GM18511 (cell line): Measurements from ENCODE around the gene FAM184A.

Source experiments
- ATAC-seq: cut with Tn5 transposase; IDR thresholded peaks from one replicate; pipeline ENCODE4 v1.9.1; 2021; ENCODE audit warnings: mild to moderate bottlenecking, moderate library complexity; ENCODE audit not compliant: unreplicated experiment

The FAM184A gene

DNA sequence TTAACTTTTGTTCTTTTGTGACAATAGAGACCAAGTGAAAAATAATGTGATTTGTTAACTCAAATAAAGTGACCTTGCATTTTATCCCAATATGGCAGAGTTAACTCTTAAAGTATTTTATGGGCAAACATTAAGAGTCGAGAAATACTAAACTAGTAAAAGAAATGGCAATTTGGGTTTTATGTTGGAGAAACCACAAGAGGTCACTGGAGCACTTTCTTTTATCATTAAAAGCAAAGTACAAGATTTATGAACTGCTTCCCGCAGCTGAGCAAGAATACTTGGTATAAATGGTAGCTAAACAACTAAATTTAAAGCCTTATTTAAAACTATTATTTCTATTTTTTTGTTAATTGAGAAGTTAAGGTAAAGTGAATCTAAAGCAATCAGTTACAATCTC, 110.0 kb downstream of the FAM184A start:
- no peak for ATAC-seq

DNA sequence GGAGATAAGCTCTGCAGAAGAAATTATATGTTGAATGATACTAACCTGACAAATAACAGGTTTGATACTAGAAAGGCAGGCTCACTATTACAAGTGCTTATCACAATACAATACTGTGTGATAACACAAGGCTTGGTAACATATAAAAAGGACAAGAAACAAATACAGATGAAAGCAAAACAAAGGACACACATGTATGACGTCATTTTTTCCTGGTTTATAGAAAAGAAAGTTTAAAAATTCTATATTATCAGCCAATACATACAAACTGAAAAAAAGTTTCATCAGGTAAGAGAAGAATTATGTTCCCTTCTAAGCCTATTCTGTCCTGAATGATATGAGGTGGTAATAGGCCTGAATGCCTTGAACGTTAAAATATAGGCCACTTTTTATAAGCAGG, 111.2 kb downstream of the FAM184A start:
- no peak for ATAC-seq

DNA sequence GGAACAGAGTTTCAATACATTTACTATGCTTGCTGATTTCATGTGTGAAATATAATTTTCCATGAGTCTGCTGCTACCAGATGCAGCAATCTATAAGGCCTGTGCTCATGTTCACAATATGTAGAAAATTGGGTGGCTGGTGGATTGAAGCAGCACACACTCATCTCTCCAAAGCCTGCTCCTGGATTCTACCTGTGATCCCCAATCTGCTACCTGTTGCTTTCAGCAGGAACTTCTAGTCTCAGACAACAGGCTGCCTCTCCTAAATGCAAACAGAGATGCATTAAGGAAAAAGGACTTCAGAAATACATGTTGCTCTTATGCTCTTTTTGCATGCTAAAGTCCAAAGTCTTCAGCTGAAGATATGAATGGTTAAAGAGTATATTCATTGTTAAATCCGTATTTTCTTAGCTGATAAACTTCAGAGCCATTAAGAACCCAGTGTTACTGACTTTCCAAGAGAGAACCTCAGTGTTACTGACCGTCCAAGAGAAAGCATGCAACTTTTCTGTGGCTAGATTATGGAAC, 112.6 kb downstream of the FAM184A start:
- ATAC-seq, result no peak

DNA sequence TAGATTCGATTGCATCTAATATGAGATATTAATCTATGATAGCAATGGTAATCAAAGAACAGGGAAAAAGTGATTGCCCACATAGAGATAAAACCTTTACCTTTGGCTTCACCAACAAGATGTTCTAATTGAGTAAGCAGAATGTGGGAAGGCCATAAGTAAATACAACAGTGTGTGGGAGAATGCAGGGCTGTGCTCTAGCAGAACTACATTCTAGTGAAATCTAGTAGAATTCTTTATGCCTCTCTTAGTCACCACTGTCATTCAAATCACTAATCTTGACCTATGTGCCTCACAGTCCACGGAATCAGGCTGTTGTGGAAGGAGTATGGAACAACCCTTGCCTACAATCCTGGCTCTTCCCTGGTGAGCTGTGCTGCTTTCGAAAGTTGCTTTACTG, 113.1 kb downstream of the FAM184A start:
- ATAC-seq, result no peak

DNA sequence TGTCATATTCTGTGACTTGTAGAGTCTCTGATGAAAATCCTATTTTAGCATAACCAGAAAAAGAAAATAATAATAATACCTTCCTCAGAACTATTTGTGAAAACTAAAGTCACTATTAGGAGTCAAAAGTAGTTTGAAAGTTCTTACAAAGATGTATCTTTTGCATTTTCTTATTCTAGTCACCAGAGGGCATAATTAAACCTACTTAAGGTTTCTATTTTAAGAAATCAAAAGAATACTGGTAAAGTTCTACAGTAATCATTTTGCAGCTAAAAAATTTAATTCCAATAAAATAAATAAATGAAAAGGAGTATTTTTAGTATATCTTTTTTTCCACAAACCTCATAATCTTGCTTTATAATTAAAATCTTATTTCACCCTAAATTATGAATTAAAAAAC, 115.5 kb downstream of the FAM184A start:
- no peak for ATAC-seq

DNA sequence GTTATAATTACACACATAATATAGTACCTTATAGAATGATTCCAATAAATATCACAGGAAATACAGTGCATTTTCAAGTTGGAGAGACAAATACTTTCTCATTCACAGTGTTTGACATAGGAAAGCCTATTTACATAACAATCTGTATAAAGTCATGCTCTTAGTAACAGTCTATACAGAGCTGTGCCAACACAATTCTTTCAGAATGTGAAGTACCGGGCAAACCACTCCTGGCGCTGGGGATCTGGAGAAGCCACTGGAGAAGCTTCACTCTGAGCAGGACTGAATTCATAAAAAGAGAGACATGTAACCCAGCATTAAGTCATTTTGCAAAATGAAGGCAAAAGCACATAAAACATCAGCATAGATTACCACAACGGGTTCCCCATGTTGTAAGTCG, 118.6 kb downstream of the FAM184A start:
- ATAC-seq, result no peak

DNA sequence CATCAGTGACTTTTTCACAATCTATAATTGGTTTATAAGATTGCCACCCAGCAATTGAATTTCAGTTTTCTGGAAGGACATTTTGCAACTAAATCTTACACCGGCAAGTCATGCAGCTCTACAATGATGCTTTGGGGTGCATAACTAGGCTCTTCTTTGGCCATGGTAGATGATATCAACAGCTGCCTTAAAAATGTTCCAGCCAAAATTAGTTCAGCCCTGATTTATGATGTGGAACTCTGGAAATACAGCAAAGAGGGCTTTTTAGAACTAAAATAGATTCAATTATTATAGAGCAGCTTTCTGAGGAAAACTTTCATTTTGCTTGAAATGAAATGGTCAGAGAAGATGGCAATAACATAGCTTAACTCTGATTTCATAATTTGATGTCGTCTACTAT, 125.1 kb downstream of the FAM184A start:
- ATAC-seq, result no peak

DNA sequence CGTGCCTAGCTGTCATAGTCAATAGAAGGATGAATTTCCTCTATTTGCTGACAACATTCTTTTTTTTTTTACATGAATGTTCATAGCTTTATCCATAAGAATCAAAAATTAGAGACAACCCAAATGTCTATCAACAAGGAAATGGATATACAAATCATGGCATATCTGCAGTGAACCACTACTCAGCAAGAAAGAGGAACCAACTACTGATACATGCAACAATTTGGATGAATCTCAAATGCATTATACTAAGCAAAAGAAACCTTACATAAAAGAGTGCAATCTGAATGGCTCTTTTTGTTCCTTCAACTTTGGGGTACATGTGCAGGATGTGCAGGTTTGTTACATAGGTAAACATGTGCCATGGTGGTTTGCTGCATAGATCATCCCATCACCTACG, 125.8 kb downstream of the FAM184A start:
- no peak for ATAC-seq

DNA sequence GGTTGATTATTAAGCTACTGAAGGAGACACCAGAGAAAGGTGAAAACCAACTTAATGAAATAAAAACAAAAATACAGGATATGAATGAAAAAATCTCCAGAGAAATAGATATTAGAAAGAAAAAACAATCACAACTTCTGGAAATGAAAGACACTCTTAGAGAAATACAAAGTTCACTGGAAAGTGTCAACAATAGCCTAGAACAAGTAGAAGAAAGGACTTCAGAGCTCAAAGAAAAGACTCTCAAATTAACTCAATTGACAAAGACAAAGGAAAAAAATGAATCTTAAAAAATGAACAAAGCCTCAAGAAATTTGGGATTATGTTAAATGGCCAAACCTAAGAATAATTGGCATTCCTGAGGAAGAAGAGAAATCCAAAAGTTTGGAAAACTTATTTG, 133.2 kb downstream of the FAM184A start:
- ATAC-seq, result no peak

DNA sequence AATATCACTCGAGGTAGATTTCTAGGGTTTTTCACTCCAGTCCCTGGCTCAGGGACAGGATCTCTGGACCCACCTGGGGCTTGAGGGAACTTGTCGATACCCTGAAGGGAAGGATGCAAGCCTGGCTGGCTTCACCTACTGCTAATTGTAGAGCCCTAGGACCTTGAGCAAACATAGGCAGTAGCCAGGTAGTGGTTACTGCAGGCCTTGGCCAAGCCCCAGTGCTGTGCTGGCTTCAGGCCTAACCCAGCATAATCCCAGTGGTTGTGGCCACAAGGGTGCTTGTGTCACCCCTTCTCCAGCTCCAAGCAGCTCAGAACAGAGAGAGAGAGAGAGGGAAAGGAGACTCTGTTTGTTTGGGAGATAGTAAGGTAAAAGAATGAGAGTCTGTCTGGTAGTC, 137.7 kb downstream of the FAM184A start:
- no peak for ATAC-seq

DNA sequence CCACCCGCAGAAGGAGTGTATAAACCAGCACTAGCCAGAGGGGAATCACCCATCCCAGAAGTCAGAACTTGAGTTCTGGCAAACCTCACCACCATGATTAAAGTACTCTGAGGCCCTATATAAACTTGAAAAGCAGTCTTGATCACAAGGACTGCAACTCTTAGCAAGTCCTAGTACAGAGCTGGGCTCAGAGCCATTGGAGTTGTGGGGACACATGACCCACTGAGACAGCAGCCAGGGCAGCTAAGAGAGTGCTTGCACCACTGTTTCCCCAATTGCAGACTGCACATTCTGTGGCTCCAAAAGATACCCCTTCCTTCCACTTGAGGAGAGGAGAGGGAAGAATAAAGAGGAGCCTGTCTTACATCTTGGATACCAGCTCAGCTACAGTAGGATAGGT, 138.8 kb downstream of the FAM184A start:
- no peak for ATAC-seq

DNA sequence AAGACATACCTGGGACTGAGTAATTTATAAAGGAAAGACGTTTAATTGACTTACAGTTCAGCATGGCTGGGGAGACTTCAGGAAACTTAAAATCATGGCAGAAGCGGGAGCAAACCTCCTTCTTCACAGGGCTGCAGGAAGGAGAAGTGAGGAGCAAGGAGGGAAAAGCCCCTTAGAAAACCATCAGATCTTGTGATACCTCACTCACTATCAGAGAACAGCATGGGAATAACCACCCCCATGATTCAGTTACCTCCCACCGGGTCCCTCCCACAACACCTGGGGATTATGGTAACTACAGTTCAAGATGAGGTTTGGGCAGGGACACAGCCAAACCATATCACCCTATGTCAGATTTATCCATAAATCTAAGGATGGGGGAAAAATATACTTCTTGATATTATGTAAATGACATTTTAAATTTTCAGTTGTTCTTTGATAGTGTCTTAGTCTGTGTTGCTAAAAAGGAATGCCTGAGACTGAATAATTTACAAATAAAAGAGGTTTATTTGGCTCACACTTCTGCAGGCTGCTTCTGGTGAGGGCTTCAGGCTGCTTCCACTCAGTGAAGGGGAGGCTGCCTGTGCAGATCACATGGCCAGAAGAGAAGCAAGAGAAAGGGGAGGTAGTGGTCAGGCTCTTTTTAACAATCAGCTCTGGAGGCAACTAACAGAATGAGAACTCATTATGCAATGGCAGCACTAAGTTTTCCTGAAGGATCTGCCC, 142.3 kb downstream of the FAM184A start:
- no peak for ATAC-seq

DNA sequence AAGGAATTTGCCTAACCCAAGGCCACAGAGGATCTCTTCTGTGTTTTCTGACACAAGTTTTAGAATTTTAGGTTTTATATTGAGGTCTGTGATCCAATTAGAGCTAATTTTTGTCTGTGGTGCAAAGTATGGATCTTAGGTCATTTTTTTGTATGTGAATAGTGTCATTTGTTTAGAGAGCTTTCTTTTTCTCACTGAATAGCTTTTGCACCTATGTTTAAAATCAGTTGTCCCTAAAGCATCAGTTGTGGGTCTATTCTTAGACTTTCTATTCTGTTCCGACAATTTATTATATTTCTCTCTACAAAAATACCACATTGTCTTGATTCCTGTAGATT, 143.2 kb downstream of the FAM184A start:
- ATAC-seq, result peak; percentile 10

DNA sequence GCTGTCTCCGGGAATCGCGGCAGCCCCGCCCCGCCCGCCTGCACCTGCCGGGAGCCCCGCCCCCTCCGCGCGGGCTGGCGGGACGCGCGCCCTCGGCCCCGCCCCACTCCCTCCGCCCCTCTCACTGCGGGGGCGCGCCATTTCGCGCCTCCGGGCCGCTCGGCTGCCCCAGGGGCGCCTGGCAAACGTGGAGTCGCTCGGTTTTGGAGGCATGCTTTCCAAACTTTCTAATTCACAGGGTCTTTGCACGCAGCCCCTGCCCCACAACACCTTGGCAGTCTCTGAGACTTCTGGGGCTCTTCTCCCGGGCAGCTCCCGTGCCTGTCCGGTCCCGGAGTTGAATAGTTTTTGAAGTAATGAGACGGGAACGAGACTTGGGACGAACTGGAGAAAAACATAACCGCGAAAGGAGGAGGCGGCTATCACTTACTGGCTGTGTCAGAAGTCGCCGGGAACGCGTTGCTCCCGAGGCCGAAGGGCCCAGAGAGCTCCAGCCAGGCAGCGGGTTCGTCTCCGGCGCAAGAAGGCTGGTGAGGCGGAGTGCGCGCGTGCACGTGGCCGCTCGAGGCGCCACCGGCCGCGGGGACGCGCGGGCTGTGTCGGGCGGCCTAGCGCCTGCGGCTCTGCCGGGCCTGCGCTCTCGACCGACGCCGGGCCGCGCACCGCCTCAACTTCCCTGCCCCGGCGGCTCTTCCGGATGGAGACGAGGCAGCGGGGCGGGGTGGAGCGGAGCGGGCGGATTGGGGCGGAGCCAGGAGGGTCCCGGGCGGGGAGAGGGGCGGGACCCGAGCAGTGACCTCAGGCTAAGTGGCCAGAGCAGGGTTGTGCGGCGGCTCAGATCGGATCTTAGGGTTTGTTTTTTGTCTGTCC, 143.8 kb downstream of the FAM184A start, which contains the start of gene MCM9:
Gene MCM9, minus strand, starts transcription at position 699 of the 870 bp plus-strand sequence. CDS start 3,436 bp downstream, outside the sequence.
- ATAC-seq, result peak; percentile 94

DNA sequence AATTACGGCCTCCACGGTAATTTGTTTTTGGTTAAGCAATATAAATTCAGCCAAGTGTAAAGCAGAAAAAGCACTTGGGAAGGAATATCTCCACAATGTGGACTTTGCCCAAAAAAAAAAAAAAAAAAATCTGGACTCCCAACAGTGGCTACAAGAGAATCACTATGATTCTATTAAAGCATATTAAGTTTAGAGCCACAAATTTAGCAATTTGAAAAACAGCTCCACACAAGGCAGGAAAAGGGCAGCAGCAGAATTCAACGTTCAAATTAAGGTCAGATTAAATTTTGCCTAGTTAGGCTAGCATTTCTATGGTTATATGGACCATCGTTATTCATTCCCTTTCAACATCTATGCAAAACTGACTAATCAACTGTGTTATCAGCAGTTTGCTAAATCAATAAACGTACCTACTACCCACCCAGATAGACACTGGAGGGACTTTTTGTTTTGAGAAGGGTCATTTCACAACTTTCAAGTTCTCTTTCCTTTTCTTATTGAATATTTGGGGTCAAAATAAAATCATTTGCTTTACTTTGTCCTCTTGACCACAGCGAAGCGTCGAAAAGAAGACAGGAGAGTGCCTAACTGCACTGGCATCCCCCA, 144.5 kb downstream of the FAM184A start:
- ATAC-seq, result peak; percentile 1

DNA sequence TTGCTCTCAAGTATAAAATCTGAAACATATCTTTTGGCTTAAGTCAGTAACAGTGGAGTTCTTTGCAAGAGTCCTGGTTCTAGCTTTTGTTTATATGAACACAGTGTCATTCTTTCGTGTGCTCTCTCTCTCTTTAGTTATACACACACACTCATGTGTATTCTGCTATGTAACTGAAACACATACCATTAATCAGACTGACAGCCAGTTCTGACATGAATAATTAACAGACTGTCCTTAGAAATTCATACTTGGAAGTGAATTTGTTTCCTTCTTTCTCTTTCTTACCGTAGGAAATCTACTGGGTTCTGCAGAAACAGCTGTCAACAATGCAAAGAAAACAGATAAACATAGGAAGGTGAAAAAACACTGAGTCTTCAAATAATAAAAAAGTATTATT, 146.0 kb downstream of the FAM184A start:
- ATAC-seq, result no peak

DNA sequence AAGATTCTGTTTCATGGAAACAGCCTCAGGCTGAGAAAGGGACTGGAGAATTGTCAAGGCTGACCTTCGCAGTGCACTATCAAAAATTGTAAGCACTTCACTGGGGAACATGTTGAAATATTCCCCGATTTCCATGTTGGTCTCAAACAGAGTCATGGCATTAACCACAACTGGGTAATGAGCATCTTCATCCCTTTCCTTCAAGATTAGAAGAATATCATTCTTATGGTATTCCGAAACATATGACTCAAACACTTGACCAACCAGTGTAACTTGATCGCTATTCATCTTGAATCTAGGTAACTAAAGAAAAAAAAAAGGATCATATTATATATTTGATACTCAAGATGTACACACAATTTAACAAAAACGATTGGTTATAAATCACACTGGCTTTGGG, 147.0 kb downstream of the FAM184A start:
- ATAC-seq, result no peak

DNA sequence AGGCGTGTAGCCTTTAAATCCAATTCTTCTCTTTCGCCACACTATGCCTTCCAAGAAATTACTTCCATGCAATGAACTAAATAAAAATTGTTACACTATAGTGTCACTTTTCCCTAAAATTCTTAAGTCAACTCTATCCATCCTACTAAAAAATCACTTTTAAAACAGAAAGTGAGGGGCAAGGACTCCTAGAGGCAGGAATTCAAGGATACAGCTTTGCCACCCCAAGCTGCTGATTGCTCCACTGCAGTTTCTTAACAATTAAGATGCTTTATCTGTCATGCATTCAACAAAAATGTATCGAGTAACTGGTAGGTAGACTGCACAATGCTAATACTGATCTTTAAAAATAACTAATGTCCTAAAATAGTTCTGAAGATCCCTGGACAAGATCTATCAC, 147.8 kb downstream of the FAM184A start:
- no peak for ATAC-seq

DNA sequence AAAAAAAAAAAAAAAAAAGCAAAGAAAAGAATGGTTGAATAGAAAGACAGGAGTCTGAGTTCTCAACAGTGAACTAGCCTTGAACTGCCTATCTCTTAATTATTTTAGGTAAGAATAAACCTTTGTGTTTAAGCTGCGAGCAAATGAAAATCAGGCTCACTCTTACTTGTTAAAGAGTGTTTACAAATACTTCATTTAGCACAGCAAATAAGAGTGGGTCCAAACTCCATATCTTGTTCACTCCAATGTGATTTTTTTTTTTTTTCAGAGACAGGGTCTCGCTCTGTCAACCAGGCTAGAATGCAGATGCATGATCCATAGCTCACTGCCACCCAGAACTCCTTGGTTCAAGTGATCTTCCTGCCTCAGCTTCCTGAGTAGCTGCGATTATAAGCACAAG, 155.4 kb downstream of the FAM184A start:
- ATAC-seq, result no peak

DNA sequence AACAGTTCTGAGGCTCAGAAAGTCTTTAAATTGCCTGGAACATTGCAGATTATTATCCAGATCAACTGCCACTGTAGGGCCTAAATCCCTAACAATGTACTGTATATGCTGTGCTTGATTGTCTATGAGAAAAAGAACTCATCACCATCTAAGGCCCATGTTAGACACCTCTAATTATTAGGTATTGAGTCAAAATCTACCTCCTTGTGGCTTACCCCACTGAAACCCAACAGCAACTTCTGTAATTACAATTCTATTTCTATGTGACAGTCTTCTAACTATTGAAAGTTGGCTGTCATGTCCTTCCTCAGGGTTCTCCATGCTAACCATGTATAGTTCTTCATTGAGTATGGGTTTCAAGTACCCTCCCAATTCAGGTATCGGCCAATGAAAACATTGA, 157.4 kb downstream of the FAM184A start:
- no peak for ATAC-seq

DNA sequence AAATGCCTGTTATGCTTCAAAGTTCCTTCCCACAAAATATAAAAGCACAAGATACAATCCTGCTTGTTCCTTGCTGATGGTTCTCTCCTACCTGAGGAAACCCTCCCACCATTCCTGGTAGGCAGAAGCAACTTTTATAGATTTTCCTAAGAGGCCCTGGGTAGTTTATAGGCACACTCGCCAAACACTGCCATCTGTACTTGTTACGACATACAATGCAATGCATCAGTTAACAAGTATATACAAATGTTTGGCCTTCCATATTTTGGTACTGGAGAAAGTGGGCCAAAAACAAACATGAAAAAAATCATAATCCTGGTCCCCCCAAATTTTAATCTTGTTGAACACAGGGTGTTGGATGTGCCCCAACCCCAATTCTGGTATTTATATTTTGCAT, 160.1 kb downstream of the FAM184A start:
- ATAC-seq, result no peak
